Stomach (tissue), 4 donors: Measurements from ENCODE around the gene ACOX2.

Experiments used
- POLR2A ChIP-seq, 4 donors: fragments of 450-650 bp; IDR thresholded peaks; one replicate each; pipeline ENCODE4 v1.6.1; 2016; ENCODE audit warnings: antibody characterized with exemption in 4 of 4, control low read depth in 2 of 4, mild to moderate bottlenecking in 1 of 4, moderate library complexity in 1 of 4
- TF ChIP-seq, protein P1 (sequence below), 7 experiments: fragments of 450-650 bp in 4 of 7; fragments of 200-600 bp in 3 of 7; sonication (generic) in 3 of 7; IDR thresholded peaks; one replicate each; pipeline ENCODE4 v1.5.1; 2016 to 2019; ENCODE audit warnings: antibody characterized with exemption in 7 of 7, control low read depth in 2 of 7, mild to moderate bottlenecking in 1 of 7

DNA sequence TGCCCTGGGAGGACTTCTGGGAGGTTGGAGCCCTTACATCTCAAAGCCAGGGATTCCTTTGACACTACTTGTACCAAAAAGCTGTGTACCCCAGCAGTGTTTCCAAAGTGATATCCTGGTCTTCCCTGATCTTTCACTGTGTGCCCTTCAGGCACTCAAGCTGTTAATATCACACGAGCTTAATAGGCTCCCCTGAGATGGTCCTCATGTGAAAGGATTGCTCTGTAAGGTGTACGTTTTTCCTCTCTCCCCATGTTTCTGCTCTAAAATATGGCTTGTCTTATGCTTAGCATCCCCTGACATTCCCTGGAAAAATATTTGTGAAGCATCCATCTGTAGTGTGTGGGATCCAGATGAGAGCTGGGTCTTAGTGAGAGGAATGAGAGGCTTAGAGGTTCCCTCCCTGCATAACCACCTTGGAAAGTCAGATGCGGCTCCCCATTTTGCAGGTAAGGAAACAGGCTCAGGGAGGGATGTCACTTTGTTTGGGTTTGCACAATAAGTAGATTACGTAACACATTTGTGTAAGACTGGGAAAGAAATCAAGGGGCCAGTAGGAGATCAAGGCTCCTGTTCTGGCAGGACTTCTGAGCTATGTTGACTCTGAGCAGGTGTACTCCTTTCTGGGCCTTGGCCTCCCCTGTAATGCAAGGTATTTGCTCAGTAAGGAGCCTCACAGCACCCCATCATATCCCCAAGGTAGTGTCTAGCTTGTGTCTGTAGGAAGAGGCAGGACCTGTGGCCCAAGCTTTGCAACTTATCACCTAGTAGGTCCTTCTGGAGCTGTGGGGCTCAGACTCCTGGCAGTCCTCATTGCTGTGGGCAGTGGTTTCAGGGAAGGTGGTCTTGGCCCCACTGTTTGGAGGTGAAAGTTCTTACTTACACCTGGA lies 667 bp upstream of the ACOX2 start:
- TF ChIP-seq, protein P1, sequence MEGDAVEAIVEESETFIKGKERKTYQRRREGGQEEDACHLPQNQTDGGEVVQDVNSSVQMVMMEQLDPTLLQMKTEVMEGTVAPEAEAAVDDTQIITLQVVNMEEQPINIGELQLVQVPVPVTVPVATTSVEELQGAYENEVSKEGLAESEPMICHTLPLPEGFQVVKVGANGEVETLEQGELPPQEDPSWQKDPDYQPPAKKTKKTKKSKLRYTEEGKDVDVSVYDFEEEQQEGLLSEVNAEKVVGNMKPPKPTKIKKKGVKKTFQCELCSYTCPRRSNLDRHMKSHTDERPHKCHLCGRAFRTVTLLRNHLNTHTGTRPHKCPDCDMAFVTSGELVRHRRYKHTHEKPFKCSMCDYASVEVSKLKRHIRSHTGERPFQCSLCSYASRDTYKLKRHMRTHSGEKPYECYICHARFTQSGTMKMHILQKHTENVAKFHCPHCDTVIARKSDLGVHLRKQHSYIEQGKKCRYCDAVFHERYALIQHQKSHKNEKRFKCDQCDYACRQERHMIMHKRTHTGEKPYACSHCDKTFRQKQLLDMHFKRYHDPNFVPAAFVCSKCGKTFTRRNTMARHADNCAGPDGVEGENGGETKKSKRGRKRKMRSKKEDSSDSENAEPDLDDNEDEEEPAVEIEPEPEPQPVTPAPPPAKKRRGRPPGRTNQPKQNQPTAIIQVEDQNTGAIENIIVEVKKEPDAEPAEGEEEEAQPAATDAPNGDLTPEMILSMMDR (IDR thresholded peaks at IDR 0.05): no peak
- TF ChIP-seq POLR2A (IDR thresholded peaks at IDR 0.05): no peak
